Ammon's horn (tissue), 1 donor: ENCODE data around the gene AKAP13.
"Not testable (repeated sequence)": the region's sequence is repeated elsewhere in the genome, so short reads cannot be mapped to it uniquely, and the experiment has no call there.

Experiments
- DNase-seq: peaks from one replicate; pipeline ENCODE4 v3.0.0-alpha.2; 2016; ENCODE audit warnings: low spot score

Gene AKAP13

GRCh38 chr15:85625166-85625830 lies 244.9 kb downstream of the AKAP13 start:
- DNase-seq = no peak

- no peak for DNase-seq
Observed at GRCh38 chr15:85625856-85626255, 245.5 kb downstream of the AKAP13 start.

- no peak for DNase-seq
Observed at GRCh38 chr15:85627213-85627935, 247.0 kb downstream of the AKAP13 start.

GRCh38 chr15:85630311-85630710 lies 249.9 kb downstream of the AKAP13 start:
- no peak for DNase-seq

- no peak for DNase-seq
Observed at GRCh38 chr15:85631018-85631417, 250.6 kb downstream of the AKAP13 start.

- no peak for DNase-seq
Observed at GRCh38 chr15:85632014-85632413, 251.6 kb downstream of the AKAP13 start.

GRCh38 chr15:85633859-85634258 lies 253.5 kb downstream of the AKAP13 start:
- DNase-seq = no peak

- no peak for DNase-seq
Observed at GRCh38 chr15:85636351-85636750, 255.9 kb downstream of the AKAP13 start.

GRCh38 chr15:85639752-85640381 lies 259.5 kb downstream of the AKAP13 start:
- peak; percentile 30 for DNase-seq

- no peak for DNase-seq
Observed at GRCh38 chr15:85642065-85642692, 261.8 kb downstream of the AKAP13 start.

- no peak for DNase-seq
Observed at GRCh38 chr15:85642693-85643066, 262.3 kb downstream of the AKAP13 start.

- no peak for DNase-seq
Observed at GRCh38 chr15:85646538-85647091, 266.2 kb downstream of the AKAP13 start.

GRCh38 chr15:85649372-85649771 lies 269.0 kb downstream of the AKAP13 start:
- no peak for DNase-seq

- DNase-seq = no peak
Observed at GRCh38 chr15:85651548-85651947, 271.1 kb downstream of the AKAP13 start.

GRCh38 chr15:85652457-85652856 lies 272.1 kb downstream of the AKAP13 start:
- DNase-seq = no peak

- DNase-seq = no peak
Observed at GRCh38 chr15:85657132-85657531, 276.7 kb downstream of the AKAP13 start.

GRCh38 chr15:85658816-85659215 lies 278.4 kb downstream of the AKAP13 start:
- no peak for DNase-seq

GRCh38 chr15:85661859-85662258 lies 281.5 kb downstream of the AKAP13 start:
- no peak for DNase-seq

- not testable (repeated sequence) for DNase-seq
Observed at GRCh38 chr15:85665677-85666076, 285.3 kb downstream of the AKAP13 start.

- peak; percentile 17 for DNase-seq
Observed at GRCh38 chr15:85667491-85668424, 287.4 kb downstream of the AKAP13 start.

- no peak for DNase-seq
Observed at GRCh38 chr15:85671156-85671555, 290.8 kb downstream of the AKAP13 start.
